Skin epidermis (tissue), 12 donors: ENCODE data around the gene CNTN5.

Source experiments
- H3K27ac ChIP-seq, 21 experiments: fragments of 200-600 bp; sonication (generic) in 11 of 21; one replicate each; pipeline ENCODE4 v1.5.0; 2020; ENCODE audit warnings: mild to moderate bottlenecking in 3 of 21, inconsistent platforms in 2 of 21, moderate library complexity in 2 of 21
- H3K4me3 ChIP-seq, 7 experiments: fragments of 200-600 bp; sonication (generic) in 2 of 7; one replicate each; pipeline ENCODE4 v1.5.0; 2020; ENCODE audit warnings: inconsistent platforms in 2 of 7, mild to moderate bottlenecking in 2 of 7, moderate library complexity in 1 of 7

CNTN5 gene

GRCh38 chr11:99160447-99160846 is 139.7 kb downstream of the CNTN5 start:
- Histone ChIP-seq H3K4me3 (no peak overlapping the region), H3K27ac (no peak overlapping the region)

- Histone ChIP-seq H3K27ac (no peak overlapping the region), H3K4me3 (no peak overlapping the region)
These were observed 142.1 kb downstream of the CNTN5 start for GRCh38 chr11:99162819-99163218.

GRCh38 chr11:99170591-99170990 is 149.8 kb downstream of the CNTN5 start:
- Histone ChIP-seq H3K4me3 (no peak overlapping the region), H3K27ac (no peak overlapping the region)

- H3K27ac ChIP-seq: no peak overlapping the region
- H3K4me3 ChIP-seq: no peak overlapping the region
These were observed 150.6 kb downstream of the CNTN5 start for GRCh38 chr11:99171330-99171729.

GRCh38 chr11:99176430-99176829 is 155.7 kb downstream of the CNTN5 start:
- no peak overlapping the region for H3K27ac ChIP-seq
- H3K4me3 ChIP-seq: no peak overlapping the region

GRCh38 chr11:99177446-99177845 is 156.7 kb downstream of the CNTN5 start:
- no peak overlapping the region for H3K4me3 ChIP-seq
- no peak overlapping the region for H3K27ac ChIP-seq

GRCh38 chr11:99184146-99184545 is 163.4 kb downstream of the CNTN5 start:
- Histone ChIP-seq H3K27ac (no peak overlapping the region), H3K4me3 (no peak overlapping the region)

- H3K4me3 ChIP-seq: no peak overlapping the region
- H3K27ac ChIP-seq: no peak overlapping the region
These were observed 167.5 kb downstream of the CNTN5 start for GRCh38 chr11:99188221-99188620.

- H3K27ac ChIP-seq: no peak overlapping the region
- no peak overlapping the region for H3K4me3 ChIP-seq
These were observed 172.0 kb downstream of the CNTN5 start for GRCh38 chr11:99192716-99193115.

- Histone ChIP-seq H3K27ac (no peak overlapping the region), H3K4me3 (no peak overlapping the region)
These were observed 176.7 kb downstream of the CNTN5 start for GRCh38 chr11:99197477-99197876.

- Histone ChIP-seq H3K27ac (no peak overlapping the region), H3K4me3 (no peak overlapping the region)
These were observed 177.5 kb downstream of the CNTN5 start for GRCh38 chr11:99198215-99198614.

GRCh38 chr11:99199341-99199740 is 178.6 kb downstream of the CNTN5 start:
- Histone ChIP-seq H3K4me3 (no peak overlapping the region), H3K27ac (no peak overlapping the region)

GRCh38 chr11:99200720-99201119 is 180.0 kb downstream of the CNTN5 start:
- Histone ChIP-seq H3K27ac (no peak overlapping the region), H3K4me3 (no peak overlapping the region)

GRCh38 chr11:99208813-99209212 is 188.1 kb downstream of the CNTN5 start:
- no peak overlapping the region for H3K4me3 ChIP-seq
- no peak overlapping the region for H3K27ac ChIP-seq

GRCh38 chr11:99229544-99229943 is 208.8 kb downstream of the CNTN5 start:
- Histone ChIP-seq H3K4me3 (no peak overlapping the region), H3K27ac (no peak overlapping the region)

- Histone ChIP-seq H3K4me3 (no peak overlapping the region), H3K27ac (no peak overlapping the region)
These were observed 213.8 kb downstream of the CNTN5 start for GRCh38 chr11:99234534-99234933.

GRCh38 chr11:99238401-99238800 is 217.7 kb downstream of the CNTN5 start:
- Histone ChIP-seq H3K4me3 (no peak overlapping the region), H3K27ac (no peak overlapping the region)

- Histone ChIP-seq H3K27ac (no peak overlapping the region), H3K4me3 (no peak overlapping the region)
These were observed 219.7 kb downstream of the CNTN5 start for GRCh38 chr11:99240192-99241030.

GRCh38 chr11:99241066-99241465 is 220.3 kb downstream of the CNTN5 start:
- no peak overlapping the region for H3K27ac ChIP-seq

GRCh38 chr11:99244613-99245012 is 223.9 kb downstream of the CNTN5 start:
- no peak overlapping the region for H3K27ac ChIP-seq
- no peak overlapping the region for H3K4me3 ChIP-seq

More at GRCh38 chr11:99241066-99241465, 220.3 kb downstream of the CNTN5 start:
- H3K4me3 ChIP-seq: no peak overlapping the region

- Histone ChIP-seq H3K4me3 (no peak overlapping the region), H3K27ac (no peak overlapping the region)
These were observed 225.4 kb downstream of the CNTN5 start for GRCh38 chr11:99246199-99246598.

- no peak overlapping the region for H3K4me3 ChIP-seq
- H3K27ac ChIP-seq: no peak overlapping the region
These were observed 235.9 kb downstream of the CNTN5 start for GRCh38 chr11:99256614-99257013.
